GM13976 (cell line): ENCODE results near the gene SLC26A11.
A peak's percentile ranks its signal among the peaks of the same experiment; 100 is the strongest.

Source experiments
- DNase-seq: peaks from one replicate; pipeline ENCODE4 v3.0.0; 2012; ENCODE audit warnings: low spot score
- CTCF ChIP-seq: IDR thresholded peaks from 2 replicates; pipeline ENCODE4 v1.5.1; 2012; ENCODE audit warnings: borderline replicate concordance, mild to moderate bottlenecking; ENCODE audit not compliant: insufficient read depth; ENCODE audit errors: extremely low read depth, missing control alignments, control extremely low read depth
- in situ Hi-C: fragments of 300-500 bp; cut with MboI; formaldehyde crosslinking; loops from one replicate; pipeline ENCODE4 v1.12.0; 2022; ENCODE audit warnings: low sequenced_read_pairs, mixed read lengths, inconsistent platforms; ENCODE audit not compliant: unreplicated experiment

SLC26A11 gene

GRCh38 chr17:80220054-80220735 is at the start of gene SLC26A11, which contains the start of gene SGSH:
Gene SLC26A11 (plus strand): TSS chr17:80220427. CDS start chr17:80221561, 1,134 bp downstream.
Gene SGSH (minus strand): TSS chr17:80220333. CDS start chr17:80220313, 20 bp downstream.
- in situ Hi-C loops: no loop called here
- no peak for TF ChIP-seq CTCF
- DNase-seq: peak; percentile 90

GRCh38 chr17:80171681-80172080 is 48.5 kb upstream of the SLC26A11 start:
- in situ Hi-C loops: no loop called here
- DNase-seq: no peak
- TF ChIP-seq CTCF: no peak

- in situ Hi-C loops: no loop called here
- no peak for DNase-seq
- TF ChIP-seq CTCF: no peak
Measured at GRCh38 chr17:80173126-80173525, 47.1 kb upstream of the SLC26A11 start.

GRCh38 chr17:80173916-80174315 is 46.3 kb upstream of the SLC26A11 start:
- DNase-seq: no peak
- no peak for TF ChIP-seq CTCF
- in situ Hi-C loops: no loop called here

GRCh38 chr17:80176757-80177156 is 43.5 kb upstream of the SLC26A11 start:
- no peak for DNase-seq
- no peak for TF ChIP-seq CTCF
- in situ Hi-C loops: no loop called here

GRCh38 chr17:80177986-80178595 is 42.1 kb upstream of the SLC26A11 start:
- in situ Hi-C loops: no loop called here
- TF ChIP-seq CTCF: no peak

More at GRCh38 chr17:80177986-80178595, 42.1 kb upstream of the SLC26A11 start:
- peak; percentile 8 for DNase-seq
